Measurements from ENCODE around the gene PABPN1L. TPM values are rescaled to one million over a fixed set of nuclear protein-coding genes. Genes with fewer than 3 reads are reported as not detected.
A peak's percentile ranks its signal among the peaks of the same experiment; 100 is the strongest.

PABPN1L gene
- total RNA-seq, 2 experiments from 2014 or later, result not detected

DNA sequence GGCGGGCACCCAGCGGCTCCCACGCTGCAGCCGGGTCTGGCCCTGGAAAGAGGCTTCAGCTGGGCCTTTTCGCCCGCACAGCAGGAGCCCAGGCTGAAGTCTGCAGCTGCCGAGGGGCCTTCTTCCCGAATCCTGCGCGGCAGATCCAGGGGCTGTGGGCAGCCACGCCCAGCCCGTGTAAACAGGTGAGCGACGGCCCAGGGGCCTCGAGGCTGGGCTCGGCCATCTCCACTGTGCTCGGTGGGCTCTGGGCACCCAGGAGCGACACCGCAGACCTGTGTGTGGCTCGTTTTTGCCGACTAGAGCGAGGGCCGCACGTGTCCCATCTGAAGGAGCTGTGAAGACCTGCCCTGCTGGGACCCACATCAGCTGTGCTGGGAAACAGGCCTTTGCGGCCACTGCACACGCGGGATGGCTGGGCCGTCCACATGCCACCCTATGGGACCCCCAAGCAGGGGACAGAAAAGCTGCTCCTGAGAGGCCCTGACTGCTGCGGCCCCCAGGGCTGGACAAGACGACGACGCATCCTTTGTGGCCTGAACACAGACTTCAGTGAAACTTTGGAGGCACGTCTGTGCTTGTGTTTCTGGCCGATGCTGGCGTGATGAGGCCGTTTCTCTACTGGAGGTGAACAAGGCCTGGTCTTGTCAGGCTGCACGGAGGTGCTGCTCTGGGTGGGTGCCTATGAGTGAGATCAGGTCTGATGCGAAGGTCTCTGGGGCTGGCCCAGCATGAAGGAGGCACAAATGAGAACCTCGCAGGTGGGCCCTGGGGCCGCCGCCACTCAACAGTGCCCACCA lies 49.5 kb downstream of the PABPN1L start:
- Mint-ChIP-seq H3K27ac (no peak overlapping the region), H3K36me3 (ENCODE audit: low read depth) (peaks cover 2% of the 10 kb centered on the region), H3K4me1 (ENCODE audit: low read depth) (peaks cover 2% of the 10 kb centered on the region), H3K9me3 (no peaks in the 10 kb centered on the region), H3K4me3 (no peak overlapping the region), H3K27me3 (no peaks in the 10 kb centered on the region)
- ATAC-seq (ENCODE audit: poor library complexity), result no peak
- H3K9me3 ChIP-seq (ENCODE audit: control insufficient read depth in 1 of 2, insufficient read depth in 1 of 2, low read length in 2 of 2), result no peaks in the 10 kb centered on the region
- peaks cover 10% of the 10 kb centered on the region for H3K4me1 ChIP-seq (ENCODE audit: insufficient read depth, low read length)
- TF ChIP-seq, protein P1, sequence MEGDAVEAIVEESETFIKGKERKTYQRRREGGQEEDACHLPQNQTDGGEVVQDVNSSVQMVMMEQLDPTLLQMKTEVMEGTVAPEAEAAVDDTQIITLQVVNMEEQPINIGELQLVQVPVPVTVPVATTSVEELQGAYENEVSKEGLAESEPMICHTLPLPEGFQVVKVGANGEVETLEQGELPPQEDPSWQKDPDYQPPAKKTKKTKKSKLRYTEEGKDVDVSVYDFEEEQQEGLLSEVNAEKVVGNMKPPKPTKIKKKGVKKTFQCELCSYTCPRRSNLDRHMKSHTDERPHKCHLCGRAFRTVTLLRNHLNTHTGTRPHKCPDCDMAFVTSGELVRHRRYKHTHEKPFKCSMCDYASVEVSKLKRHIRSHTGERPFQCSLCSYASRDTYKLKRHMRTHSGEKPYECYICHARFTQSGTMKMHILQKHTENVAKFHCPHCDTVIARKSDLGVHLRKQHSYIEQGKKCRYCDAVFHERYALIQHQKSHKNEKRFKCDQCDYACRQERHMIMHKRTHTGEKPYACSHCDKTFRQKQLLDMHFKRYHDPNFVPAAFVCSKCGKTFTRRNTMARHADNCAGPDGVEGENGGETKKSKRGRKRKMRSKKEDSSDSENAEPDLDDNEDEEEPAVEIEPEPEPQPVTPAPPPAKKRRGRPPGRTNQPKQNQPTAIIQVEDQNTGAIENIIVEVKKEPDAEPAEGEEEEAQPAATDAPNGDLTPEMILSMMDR (IDR thresholded peaks at IDR 0.05), result no peak
- H3K36me3 ChIP-seq (ENCODE audit: insufficient read depth, low read length), result peaks cover 10% of the 10 kb centered on the region
- intact Hi-C loops (cut with DNase I, micrococcal nuclease), result loop anchor here in 1 of 2 experiments (1.0 to 5.0 kb wide), 2 partner anchors 125 to 399 kb away; no protein-coding TSS in a partner anchor
- H3K27ac ChIP-seq (ENCODE audit: low read depth in 1 of 2, low read length in 2 of 2), result no peak overlapping the region
- H3K4me3 ChIP-seq (ENCODE audit: low read length), result no peak overlapping the region
- ChIA-PET CTCF (no interaction called here), POLR2A (interaction anchor here (1.4 kb wide), 1 partner anchor 40 kb away, joined by 4 read pairs; the partner anchor contains the start of genes GALNS and TRAPPC2L)
- DNase-seq, result no peak
- H3K27me3 ChIP-seq (ENCODE audit: control insufficient read depth in 1 of 2, insufficient read depth in 2 of 2, low read length in 2 of 2), result no peaks in the 10 kb centered on the region

DNA sequence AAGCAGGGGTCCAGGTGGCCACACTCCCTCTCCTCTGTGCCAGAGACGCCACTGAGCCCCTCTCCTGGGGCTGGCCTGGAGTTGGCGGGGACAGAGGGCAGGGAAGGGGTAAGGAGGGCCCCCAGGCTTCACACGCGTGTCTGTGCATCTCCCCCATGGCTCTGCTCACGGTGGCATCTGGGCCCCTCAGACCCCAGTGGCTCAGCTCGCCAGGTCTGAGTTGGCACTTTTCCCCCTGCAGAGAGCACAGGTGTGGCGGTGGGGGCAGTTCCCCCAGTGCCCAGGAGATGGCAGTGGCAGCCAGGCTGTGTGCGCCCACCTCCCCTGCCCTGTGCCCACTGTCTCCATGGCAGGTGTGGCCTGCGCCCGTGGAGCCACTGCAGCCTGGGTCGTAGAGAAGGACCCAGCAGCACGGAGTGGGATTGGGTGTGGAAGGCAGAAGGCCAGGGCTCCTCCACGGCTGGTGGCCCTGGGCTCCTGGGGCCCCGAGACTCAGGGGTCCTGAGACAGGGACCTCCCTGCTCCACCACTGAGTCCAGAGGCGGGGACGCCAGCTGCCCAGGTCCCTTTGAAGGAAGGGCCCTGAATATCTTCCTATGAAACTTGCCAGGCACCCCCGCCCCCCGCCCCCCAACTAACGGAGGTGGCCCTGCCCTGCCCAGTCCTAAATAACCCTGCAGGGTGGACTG lies 50.4 kb downstream of the PABPN1L start:
- CTCF ChIA-PET, result interaction anchor here (0.6 kb wide), 1 partner anchor 11 kb away, joined by 3 read pairs; no protein-coding TSS in a partner anchor
- ATAC-seq (ENCODE audit: poor library complexity), result peak; percentile 19
- no peaks in the 10 kb centered on the region for H3K9me3 Mint-ChIP-seq
- intact Hi-C loops (cut with DNase I, micrococcal nuclease), result loop anchor here in 1 of 2 experiments (1.0 to 5.0 kb wide), 3 partner anchors 126 to 400 kb away; no protein-coding TSS in a partner anchor
- DNase-seq, result peak in 12 of 14 experiments; percentile 29 to 74 (median 50)
- H3K4me1 Mint-ChIP-seq (ENCODE audit: low read depth), result peaks cover 4% of the 10 kb centered on the region
- peaks cover 4% of the 10 kb centered on the region for H3K36me3 Mint-ChIP-seq (ENCODE audit: low read depth)
- POLR2A ChIA-PET, result no interaction called here
- no peak overlapping the region for H3K27ac ChIP-seq (ENCODE audit: low read depth in 1 of 2, low read length in 2 of 2)
- TF ChIP-seq, protein P1 (IDR thresholded peaks at IDR 0.05), result peak; percentile 63
- H3K4me1 ChIP-seq (ENCODE audit: insufficient read depth, low read length), result peaks cover 12% of the 10 kb centered on the region
- no peaks in the 10 kb centered on the region for H3K27me3 Mint-ChIP-seq
- H3K4me3 ChIP-seq (ENCODE audit: low read length), result no peak overlapping the region
- no peaks in the 10 kb centered on the region for H3K9me3 ChIP-seq (ENCODE audit: control insufficient read depth in 1 of 2, insufficient read depth in 1 of 2, low read length in 2 of 2)
- H3K27me3 ChIP-seq (ENCODE audit: control insufficient read depth in 1 of 2, insufficient read depth in 2 of 2, low read length in 2 of 2), result no peaks in the 10 kb centered on the region
- no peak overlapping the region for H3K4me3 Mint-ChIP-seq
- H3K27ac Mint-ChIP-seq, result no peak overlapping the region
- H3K36me3 ChIP-seq (ENCODE audit: insufficient read depth, low read length), result peaks cover 3% of the 10 kb centered on the region

DNA sequence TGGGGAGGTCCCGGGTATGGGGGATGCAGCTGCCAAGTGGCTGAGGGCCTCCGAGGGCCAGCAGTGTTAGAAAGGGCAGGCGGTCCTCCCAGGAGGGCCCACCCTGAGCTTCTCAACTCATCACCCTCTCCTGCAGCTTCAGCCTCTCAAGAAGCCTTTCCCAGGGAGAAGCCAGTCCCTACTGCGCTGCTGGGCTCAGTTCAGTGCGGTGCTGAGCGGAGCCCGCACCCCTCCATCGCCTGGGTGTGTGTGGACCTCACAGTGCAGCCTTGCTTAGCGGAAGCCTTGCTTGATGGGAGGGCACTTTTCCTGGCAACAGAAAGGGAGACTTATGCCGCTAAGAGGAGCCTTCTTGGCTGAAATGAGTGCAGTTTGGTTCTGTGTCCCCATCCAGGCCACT lies 51.2 kb downstream of the PABPN1L start:
- peaks cover 20% of the 10 kb centered on the region for H3K4me1 ChIP-seq (ENCODE audit: insufficient read depth, low read length)
- no peak for DNase-seq
- no peaks in the 10 kb centered on the region for H3K9me3 Mint-ChIP-seq

More for the DNA sequence above, 51.2 kb downstream of the PABPN1L start:
- H3K4me1 Mint-ChIP-seq (ENCODE audit: low read depth), result peaks cover 4% of the 10 kb centered on the region
- ChIA-PET POLR2A (no interaction called here), CTCF (interaction anchor here (0.6 kb wide), 1 partner anchor 10 kb away, joined by 3 read pairs; no protein-coding TSS in a partner anchor)
- H3K27me3 ChIP-seq (ENCODE audit: control insufficient read depth in 1 of 2, insufficient read depth in 2 of 2, low read length in 2 of 2), result no peaks in the 10 kb centered on the region
- H3K27ac Mint-ChIP-seq, result no peak overlapping the region
- H3K36me3 ChIP-seq (ENCODE audit: insufficient read depth, low read length), result peaks cover 1% of the 10 kb centered on the region
- no peaks in the 10 kb centered on the region for H3K27me3 Mint-ChIP-seq
- peaks cover 4% of the 10 kb centered on the region for H3K36me3 Mint-ChIP-seq (ENCODE audit: low read depth)
- no peak overlapping the region for H3K4me3 ChIP-seq (ENCODE audit: low read length)
- H3K4me3 Mint-ChIP-seq, result no peak overlapping the region
- H3K27ac ChIP-seq (ENCODE audit: low read depth in 1 of 2, low read length in 2 of 2), result no peak overlapping the region
- intact Hi-C loops (cut with DNase I, micrococcal nuclease), result loop anchor here in 1 of 2 experiments (2.0 to 5.0 kb wide), 2 partner anchors 127 to 352 kb away; no protein-coding TSS in a partner anchor
- TF ChIP-seq, protein P1 (IDR thresholded peaks at IDR 0.05), result no peak
- no peaks in the 10 kb centered on the region for H3K9me3 ChIP-seq (ENCODE audit: control insufficient read depth in 1 of 2, insufficient read depth in 1 of 2, low read length in 2 of 2)
- ATAC-seq (ENCODE audit: poor library complexity), result no peak

Measured in CD4-positive, alpha-beta T cell (primary cell).